Amygdala (tissue), 56 donors: ENCODE measurements around the gene ERAP2.

Source experiments
- DNase-seq, 56 donors: peaks; one replicate each; lab custom pipeline; 2025; lab: John Stamatoyannopoulos, UW

Gene ERAP2

DNA sequence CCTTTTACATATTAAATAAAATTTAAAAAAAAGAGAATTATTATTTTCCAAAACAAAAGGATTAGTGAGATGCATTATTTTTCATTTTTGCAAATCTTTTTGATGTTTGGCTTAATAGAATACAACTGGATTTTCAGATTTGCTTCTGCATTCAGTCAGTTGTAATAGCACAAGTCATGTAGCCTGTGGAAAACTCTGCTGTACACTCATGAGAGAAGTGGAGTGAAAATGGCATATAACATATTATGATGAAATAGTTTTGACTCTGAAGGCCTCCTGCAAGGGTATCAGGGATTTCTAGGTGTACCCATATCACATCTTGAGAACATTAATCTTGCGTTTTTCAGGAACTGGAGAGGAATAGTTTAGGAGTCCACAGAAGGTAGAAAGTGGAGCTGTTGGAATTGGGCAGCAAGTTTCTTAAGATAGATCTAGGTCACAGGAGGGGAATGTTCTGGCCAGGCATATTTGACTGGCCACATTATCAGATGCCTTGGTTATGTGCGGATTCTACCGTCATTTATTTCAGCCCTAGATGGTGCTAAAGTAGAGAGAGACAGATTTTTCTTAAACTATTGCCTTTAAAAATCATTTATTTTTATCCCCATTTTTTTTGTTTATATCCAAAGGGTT lies 75.9 kb downstream of the ERAP2 start:
- DNase-seq = no peak

- no peak for DNase-seq
Measured at GRCh38 chr5:96952974-96953730, 76.9 kb downstream of the ERAP2 start.

DNA sequence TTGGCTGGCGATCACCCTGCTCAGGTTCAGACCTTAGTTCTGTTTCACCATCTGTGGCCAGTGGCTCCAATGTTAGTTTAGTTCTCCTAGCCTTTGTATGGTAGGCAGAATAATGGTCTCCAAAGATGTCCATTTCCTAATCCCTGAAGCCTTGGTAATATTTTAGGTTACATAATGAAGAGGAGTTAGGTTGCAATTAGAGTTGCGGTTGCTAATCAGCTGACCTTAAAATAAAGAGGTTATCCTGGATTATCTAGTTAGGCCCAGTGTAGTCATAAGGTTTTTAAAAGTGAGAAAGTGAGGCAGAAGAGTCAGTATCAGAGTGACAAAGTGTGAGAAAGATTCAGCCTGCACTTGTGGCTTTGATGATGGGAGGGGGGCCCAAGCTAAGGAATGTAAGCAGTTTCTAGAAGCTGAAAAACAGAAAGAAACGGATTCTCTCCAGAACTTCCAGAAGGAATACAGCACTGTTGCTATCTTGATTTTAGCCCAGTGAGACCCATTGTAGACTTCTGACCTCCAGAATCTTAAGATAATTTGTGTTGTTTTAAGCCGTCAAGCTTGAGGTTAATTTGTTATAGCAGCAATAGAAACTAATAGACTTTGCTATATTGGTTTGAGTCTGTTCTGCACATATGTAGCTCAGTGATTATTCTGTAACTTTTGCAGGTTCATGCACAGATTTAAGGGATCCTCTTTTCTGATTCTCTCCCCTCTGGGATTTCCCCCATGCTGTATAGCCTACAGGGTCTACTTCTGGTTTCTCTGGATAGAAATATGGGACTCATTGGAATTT lies 81.2 kb downstream of the ERAP2 start:
- DNase-seq = no peak

GRCh38 chr5:96958977-96959376 lies 82.7 kb downstream of the ERAP2 start:
- DNase-seq = no peak

DNA sequence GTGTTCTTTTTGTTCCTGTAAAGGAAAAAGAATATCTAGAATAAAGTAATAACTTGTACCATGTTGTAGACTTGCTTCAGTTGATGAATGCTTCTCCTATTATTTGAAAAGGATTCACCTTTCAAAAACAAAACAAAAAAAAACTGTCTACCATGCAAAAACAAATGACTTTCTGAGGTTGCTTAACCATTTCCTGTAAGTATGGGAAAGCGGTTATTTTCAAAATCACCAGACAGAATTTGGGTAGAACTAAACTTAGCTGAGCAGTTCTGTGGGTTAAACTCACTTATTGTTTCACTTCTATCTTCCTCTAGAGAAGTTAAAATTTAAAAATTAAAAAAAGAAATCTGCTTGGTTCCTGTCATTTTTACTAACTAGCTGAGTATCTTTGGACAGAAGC lies 84.8 kb downstream of the ERAP2 start:
- no peak for DNase-seq

GRCh38 chr5:96962540-96962991 lies 86.3 kb downstream of the ERAP2 start:
- DNase-seq = no peak

DNA sequence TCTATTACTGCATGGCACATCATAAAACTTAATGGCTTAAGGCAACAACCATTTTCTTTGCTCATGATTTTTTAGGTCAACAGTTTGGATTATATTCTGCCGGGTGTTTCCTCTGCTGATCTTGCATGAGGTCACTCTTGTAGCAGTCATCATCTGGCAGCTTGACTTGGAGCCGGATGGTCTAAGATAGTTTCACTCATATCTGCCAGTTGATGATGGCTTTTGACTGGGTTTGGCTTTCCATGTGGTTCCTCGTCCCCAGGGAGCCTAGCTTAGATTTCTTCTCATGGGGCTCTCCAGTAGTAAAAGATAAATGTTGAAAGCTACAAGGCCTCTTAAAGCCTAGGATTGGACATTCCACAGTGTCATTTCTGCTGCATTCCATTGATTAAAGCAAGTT lies 87.0 kb downstream of the ERAP2 start:
- peak in 7 of 56 donors; percentile 1 to 51 (median 17) for DNase-seq

GRCh38 chr5:96966801-96967200 lies 90.5 kb downstream of the ERAP2 start:
- no peak for DNase-seq

GRCh38 chr5:96967400-96967799 lies 91.1 kb downstream of the ERAP2 start:
- no peak for DNase-seq

- DNase-seq = no peak
Measured at GRCh38 chr5:96968074-96968473, 91.8 kb downstream of the ERAP2 start.

GRCh38 chr5:96968614-96969013 lies 92.3 kb downstream of the ERAP2 start:
- DNase-seq = peak in 4 of 56 donors; percentile 1 to 6 (median 3)
